OCI-LY7 (cell line): ENCODE measurements around the gene TBC1D4. TPM values are rescaled to one million over a fixed set of nuclear protein-coding genes. Genes with fewer than 3 reads are reported as not detected.

Experiments
- BruUV-seq: library from RNA; stranded (reverse); fragments of 400-500 nt; replicated peaks from 2 replicates; lab custom pipeline; 2021; lab: Mats Ljungman, UMichigan
- CTCF ChIA-PET: fragments of 300-600 bp; sonication (Branson Sonifier 250); formaldehyde crosslinking; loops from one replicate; lab custom pipeline; 2022; ENCODE audit warnings: antibody characterized with exemption; ENCODE audit not compliant: unreplicated experiment; lab: Charles Lee
- POLR2A ChIA-PET: fragments of 300-600 bp; sonication (Branson Sonifier 250); formaldehyde crosslinking; loops from one replicate; lab custom pipeline; 2022; ENCODE audit warnings: antibody characterized with exemption; lab: Charles Lee
- DNase-seq: peaks from one replicate; pipeline ENCODE4 v3.0.0-alpha.2; 2015; ENCODE audit warnings: low spot score
- H2AFZ ChIP-seq: fragments of 200-600 bp; sonication (generic), shearing (Covaris generic); 2 replicates; pipeline ENCODE4 v1.6.1; 2014; ENCODE audit warnings: mild to moderate bottlenecking, antibody characterized with exemption, low read length, moderate library complexity
- H3K27ac ChIP-seq: fragments of 200-600 bp; sonication (generic); 2 replicates; pipeline ENCODE4 v1.5.1; 2014; ENCODE audit warnings: mixed run types, low read depth, mild to moderate bottlenecking, moderate library complexity, low read length, inconsistent platforms; ENCODE audit not compliant: poor library complexity, severe bottlenecking
- H3K36me3 ChIP-seq: fragments of 200-600 bp; sonication (generic); 2 replicates; pipeline ENCODE4 v1.6.1; 2014; ENCODE audit warnings: mild to moderate bottlenecking, antibody characterized with exemption, low read length, moderate library complexity, mixed read lengths; ENCODE audit not compliant: insufficient read depth
- H3K4me1 ChIP-seq: fragments of 200-600 bp; sonication (generic); 2 replicates; pipeline ENCODE4 v1.5.1; 2014; ENCODE audit warnings: mild to moderate bottlenecking, low read length; ENCODE audit not compliant: insufficient read depth, poor library complexity, severe bottlenecking
- H3K4me2 ChIP-seq: fragments of 200-600 bp; sonication (generic); 2 replicates; pipeline ENCODE4 v1.6.1; 2014; ENCODE audit warnings: mild to moderate bottlenecking, low read length
- H3K4me3 ChIP-seq: fragments of 200-600 bp; sonication (generic); 2 replicates; pipeline ENCODE4 v1.5.1; 2014; ENCODE audit warnings: mild to moderate bottlenecking, low read depth, low read length; ENCODE audit not compliant: poor library complexity, severe bottlenecking
- H3K79me2 ChIP-seq: fragments of 200-600 bp; sonication (generic); 2 replicates; pipeline ENCODE4 v1.6.1; 2016; ENCODE audit warnings: low read depth, mild to moderate bottlenecking, low read length, moderate library complexity, mixed read lengths; ENCODE audit not compliant: insufficient read depth
- H3K9me2 ChIP-seq: fragments of 200-600 bp; sonication (generic); 2 replicates; pipeline ENCODE4 v1.6.1; 2016; ENCODE audit warnings: mild to moderate bottlenecking, low read length, mixed read lengths; ENCODE audit not compliant: insufficient read depth
- H3K9me3 ChIP-seq: fragments of 200-600 bp; sonication (generic); 2 replicates; pipeline ENCODE4 v1.6.1; 2014; ENCODE audit warnings: mild to moderate bottlenecking, mixed run types, low read length, mixed read lengths
- H4K20me1 ChIP-seq: fragments of 200-600 bp; sonication (generic); 2 replicates; pipeline ENCODE4 v1.6.1; 2014; ENCODE audit warnings: mild to moderate bottlenecking, antibody characterized with exemption, low read length, moderate library complexity, mixed read lengths; ENCODE audit not compliant: insufficient read depth
- EZH2phosphoT487 ChIP-seq: fragments of 200-600 bp; sonication (generic); IDR thresholded peaks from 2 replicates; pipeline ENCODE4 v1.6.1; 2018; ENCODE audit warnings: low read depth, borderline replicate concordance, mild to moderate bottlenecking, mixed run types, antibody characterized with exemption, low read length, moderate library complexity, mixed read lengths
- intact Hi-C: fragments of 100-400 bp; cut with micrococcal nuclease; formaldehyde crosslinking; loops from one replicate; pipeline ENCODE4 v1.10.0; 2022; ENCODE audit not compliant: unreplicated experiment
- total RNA-seq, 2 experiments: library from RNA; depleted of rRNA in 1 of 2; stranded (reverse); fragments of >200 nt in 1 of 2; shearing (Covaris generic) in 1 of 2; gene quantifications; 2 replicates each; pipeline ENCODE4 v1.2.3, GENCODE V29; 2014 to 2022
- TF ChIP-seq, protein P1 (sequence below): fragments of 200-600 bp; sonication (generic); conservative IDR thresholded peaks from 2 replicates; pipeline ENCODE4 v1.5.1; 2014; ENCODE audit warnings: mild to moderate bottlenecking, antibody characterized with exemption, low read length, moderate library complexity, mixed read lengths

The TBC1D4 gene
- total RNA-seq, 2 experiments from 2014 or later: 21.7 to 24.3 TPM

GRCh38 chr13:75421133-75421532, 60.8 kb downstream of the TBC1D4 start:
- no peak for TF ChIP-seq EZH2phosphoT487
- TF ChIP-seq, protein P1, sequence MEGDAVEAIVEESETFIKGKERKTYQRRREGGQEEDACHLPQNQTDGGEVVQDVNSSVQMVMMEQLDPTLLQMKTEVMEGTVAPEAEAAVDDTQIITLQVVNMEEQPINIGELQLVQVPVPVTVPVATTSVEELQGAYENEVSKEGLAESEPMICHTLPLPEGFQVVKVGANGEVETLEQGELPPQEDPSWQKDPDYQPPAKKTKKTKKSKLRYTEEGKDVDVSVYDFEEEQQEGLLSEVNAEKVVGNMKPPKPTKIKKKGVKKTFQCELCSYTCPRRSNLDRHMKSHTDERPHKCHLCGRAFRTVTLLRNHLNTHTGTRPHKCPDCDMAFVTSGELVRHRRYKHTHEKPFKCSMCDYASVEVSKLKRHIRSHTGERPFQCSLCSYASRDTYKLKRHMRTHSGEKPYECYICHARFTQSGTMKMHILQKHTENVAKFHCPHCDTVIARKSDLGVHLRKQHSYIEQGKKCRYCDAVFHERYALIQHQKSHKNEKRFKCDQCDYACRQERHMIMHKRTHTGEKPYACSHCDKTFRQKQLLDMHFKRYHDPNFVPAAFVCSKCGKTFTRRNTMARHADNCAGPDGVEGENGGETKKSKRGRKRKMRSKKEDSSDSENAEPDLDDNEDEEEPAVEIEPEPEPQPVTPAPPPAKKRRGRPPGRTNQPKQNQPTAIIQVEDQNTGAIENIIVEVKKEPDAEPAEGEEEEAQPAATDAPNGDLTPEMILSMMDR: no peak
- Histone ChIP-seq H3K4me1 (peaks cover 100% of the 10 kb centered on the region), H3K9me2 (no peaks in the 10 kb centered on the region), H3K27ac (peak overlapping the region; percentile 36), H3K79me2 (peaks cover 66% of the 10 kb centered on the region; the same call in 1 of the 2 replicates), H3K36me3 (peaks cover 12% of the 10 kb centered on the region), H2AFZ (no peak overlapping the region), H4K20me1 (no peaks in the 10 kb centered on the region), H3K9me3 (peaks cover 15% of the 10 kb centered on the region; the same call in 1 of the 2 replicates), H3K4me2 (peak overlapping the region; percentile 56; the same call in 1 of the 2 replicates), H3K4me3 (no peak overlapping the region)
- BruUV-seq: no TSS peak
- DNase-seq: no peak
- CTCF ChIA-PET: no interaction called here
- intact Hi-C loops: no loop called here
- POLR2A ChIA-PET: interaction anchor here (1.5 kb wide), 1 partner anchor 10 kb away, joined by 3 read pairs; no protein-coding TSS in a partner anchor

- ChIA-PET POLR2A (interaction anchor here (1.1 to 1.7 kb wide), 2 partner anchors 15 to 41 kb away, joined by 4 to 8 read pairs; no protein-coding TSS in a partner anchor), CTCF (no interaction called here)
These were observed 62.3 kb downstream of the TBC1D4 start for GRCh38 chr13:75419656-75420055.

More at GRCh38 chr13:75419656-75420055, 62.3 kb downstream of the TBC1D4 start:
- Histone ChIP-seq H3K9me2 (no peaks in the 10 kb centered on the region), H3K4me2 (peak overlapping the region; percentile 56), H3K27ac (peak overlapping the region; percentile 36), H3K36me3 (peaks cover 4% of the 10 kb centered on the region), H3K4me1 (peaks cover 100% of the 10 kb centered on the region), H2AFZ (peak overlapping the region; percentile 32; the same call in 1 of the 2 replicates), H3K9me3 (peaks cover 4% of the 10 kb centered on the region; the same call in 1 of the 2 replicates), H4K20me1 (no peaks in the 10 kb centered on the region), H3K4me3 (no peak overlapping the region), H3K79me2 (peaks cover 75% of the 10 kb centered on the region; the same call in 1 of the 2 replicates)
- no peak for DNase-seq
- no TSS peak for BruUV-seq
- intact Hi-C loops: loop anchor here (5.0 kb wide), 1 partner anchor 128 kb away; the partner anchor contains the start of gene UCHL3
- TF ChIP-seq, protein P1: no peak
- TF ChIP-seq EZH2phosphoT487: no peak
